OCI-LY7 (cell line): ENCODE results near the gene PPARG.

Experiments used
- EZH2phosphoT487 ChIP-seq: fragments of 200-600 bp; sonication (generic); IDR thresholded peaks from 2 replicates; pipeline ENCODE4 v1.6.1; 2018; ENCODE audit warnings: low read depth, borderline replicate concordance, mild to moderate bottlenecking, mixed run types, antibody characterized with exemption, low read length, moderate library complexity, mixed read lengths
- TF ChIP-seq, protein P1 (sequence below): fragments of 200-600 bp; sonication (generic); conservative IDR thresholded peaks from 2 replicates; pipeline ENCODE4 v1.5.1; 2014; ENCODE audit warnings: mild to moderate bottlenecking, antibody characterized with exemption, low read length, moderate library complexity, mixed read lengths

DNA sequence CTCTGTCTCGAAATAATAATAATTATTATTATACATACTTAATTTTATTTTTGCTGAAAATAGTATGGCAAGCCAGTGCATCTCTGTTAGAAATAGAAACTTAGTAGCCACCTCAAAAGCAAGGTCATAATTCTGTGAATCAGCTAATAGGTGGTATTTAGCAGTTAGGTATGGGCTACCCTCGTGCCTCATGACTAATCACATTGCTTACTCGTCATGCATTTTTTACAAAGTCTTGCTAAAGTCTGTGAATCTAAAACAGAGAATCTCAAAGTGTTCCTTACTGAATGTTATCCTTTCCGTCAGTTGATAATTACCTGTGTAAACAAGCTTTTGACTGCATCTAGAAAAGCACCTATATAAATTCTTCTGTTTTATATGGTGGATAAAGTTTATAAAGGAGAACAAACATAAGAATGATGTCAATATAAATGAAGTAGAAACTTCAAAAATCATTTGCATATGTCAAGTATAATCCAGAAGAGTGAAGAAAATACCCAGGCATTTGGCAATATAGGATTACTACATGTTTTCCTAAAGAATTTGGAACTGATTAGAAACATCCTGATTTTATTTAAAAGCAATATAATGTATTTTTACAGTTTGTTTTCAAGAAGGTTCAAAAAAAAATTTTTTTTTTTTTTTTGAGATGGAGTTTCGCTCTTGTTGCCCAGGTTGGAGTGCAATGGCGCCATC lies 6.2 kb downstream of the PPARG start:
- TF ChIP-seq, protein P1, sequence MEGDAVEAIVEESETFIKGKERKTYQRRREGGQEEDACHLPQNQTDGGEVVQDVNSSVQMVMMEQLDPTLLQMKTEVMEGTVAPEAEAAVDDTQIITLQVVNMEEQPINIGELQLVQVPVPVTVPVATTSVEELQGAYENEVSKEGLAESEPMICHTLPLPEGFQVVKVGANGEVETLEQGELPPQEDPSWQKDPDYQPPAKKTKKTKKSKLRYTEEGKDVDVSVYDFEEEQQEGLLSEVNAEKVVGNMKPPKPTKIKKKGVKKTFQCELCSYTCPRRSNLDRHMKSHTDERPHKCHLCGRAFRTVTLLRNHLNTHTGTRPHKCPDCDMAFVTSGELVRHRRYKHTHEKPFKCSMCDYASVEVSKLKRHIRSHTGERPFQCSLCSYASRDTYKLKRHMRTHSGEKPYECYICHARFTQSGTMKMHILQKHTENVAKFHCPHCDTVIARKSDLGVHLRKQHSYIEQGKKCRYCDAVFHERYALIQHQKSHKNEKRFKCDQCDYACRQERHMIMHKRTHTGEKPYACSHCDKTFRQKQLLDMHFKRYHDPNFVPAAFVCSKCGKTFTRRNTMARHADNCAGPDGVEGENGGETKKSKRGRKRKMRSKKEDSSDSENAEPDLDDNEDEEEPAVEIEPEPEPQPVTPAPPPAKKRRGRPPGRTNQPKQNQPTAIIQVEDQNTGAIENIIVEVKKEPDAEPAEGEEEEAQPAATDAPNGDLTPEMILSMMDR = no peak
- TF ChIP-seq EZH2phosphoT487 = no peak
